Measurements from ENCODE around the gene YARS1.
"Not testable (repeated sequence)": the region's sequence is repeated elsewhere in the genome, so short reads cannot be mapped to it uniquely, and the experiment has no call there.

The YARS1 gene

DNA sequence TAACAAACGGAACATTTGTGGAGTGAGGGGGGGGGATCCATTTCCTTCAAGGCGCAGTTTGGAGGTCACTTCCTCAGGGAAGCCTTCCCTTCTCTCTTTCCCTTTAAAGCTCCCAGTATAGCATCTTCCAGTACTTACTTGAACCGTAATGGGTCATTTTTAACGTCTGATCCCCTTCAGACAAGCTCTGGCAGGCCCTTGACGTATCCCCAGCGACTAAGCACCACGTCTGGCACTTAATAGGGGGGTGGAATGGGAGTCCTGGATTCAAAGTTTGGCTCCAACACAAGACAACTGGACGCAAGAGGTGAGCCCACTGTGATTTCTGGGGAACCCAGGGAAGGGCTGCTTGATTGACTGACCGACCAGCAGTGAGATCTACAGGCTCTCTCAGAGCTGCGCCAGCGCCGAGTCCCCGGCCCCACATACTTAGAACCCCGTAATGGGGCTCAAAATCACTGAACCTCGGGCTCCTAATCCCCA lies 441 bp downstream of the YARS1 start:
- DNase-seq: no peak

DNA sequence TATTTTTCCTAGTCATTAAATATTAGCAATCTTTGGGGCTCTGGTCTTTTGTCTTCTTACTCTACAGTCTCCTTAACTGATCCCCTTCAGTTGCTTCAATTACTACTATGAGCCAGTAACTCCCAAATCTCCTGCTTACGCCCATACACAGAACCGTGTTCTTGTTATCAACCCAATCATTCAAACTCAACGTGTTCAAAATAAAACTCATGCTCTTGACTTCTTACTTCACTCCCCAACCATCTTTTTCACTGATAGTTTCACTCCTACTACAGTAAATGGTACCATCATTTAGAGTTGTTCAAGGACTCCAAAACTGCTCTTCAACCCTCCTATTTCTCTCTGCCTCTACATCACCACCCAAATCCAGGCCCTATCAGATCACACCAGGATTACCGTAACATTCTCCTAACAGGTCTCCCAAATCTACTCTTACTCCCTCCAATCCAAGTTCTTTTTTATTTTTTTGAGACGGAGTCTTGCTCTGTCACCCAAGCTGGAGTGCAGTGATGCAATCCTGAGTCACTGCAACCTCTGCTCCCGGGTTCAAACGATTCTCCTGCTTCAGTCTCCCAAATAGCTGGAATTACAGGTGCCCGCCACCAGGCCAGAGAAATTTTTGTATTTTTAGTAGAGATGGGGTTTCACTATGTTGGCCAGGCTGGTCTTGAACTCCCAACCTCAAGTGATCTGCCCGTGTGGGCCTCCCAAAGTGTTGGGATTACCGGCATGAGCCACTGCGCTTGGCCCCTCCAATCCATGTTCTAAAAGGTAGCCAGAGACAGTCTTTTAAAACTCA lies 3.0 kb downstream of the YARS1 start:
- DNase-seq: no peak

DNA sequence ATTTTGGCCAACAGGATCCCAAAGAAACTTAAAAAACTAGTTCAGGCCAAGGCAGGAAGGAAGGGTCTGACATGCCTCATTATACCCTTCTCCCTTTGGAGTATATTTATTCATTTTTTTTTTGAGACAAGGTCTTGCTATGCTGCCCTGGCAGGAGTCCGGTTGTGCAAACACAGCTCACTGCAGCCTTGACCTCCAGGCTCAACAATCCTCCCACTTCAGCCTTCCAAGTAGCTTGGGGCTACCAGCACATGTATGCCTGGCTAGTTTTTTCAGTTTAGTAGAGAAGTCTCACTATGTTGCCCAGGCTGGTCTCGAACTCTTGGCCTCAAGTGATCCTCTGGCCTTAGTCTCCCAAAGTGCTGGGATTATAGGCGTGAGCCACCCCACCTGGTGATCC lies 5.2 kb downstream of the YARS1 start:
- DNase-seq: no peak

DNA sequence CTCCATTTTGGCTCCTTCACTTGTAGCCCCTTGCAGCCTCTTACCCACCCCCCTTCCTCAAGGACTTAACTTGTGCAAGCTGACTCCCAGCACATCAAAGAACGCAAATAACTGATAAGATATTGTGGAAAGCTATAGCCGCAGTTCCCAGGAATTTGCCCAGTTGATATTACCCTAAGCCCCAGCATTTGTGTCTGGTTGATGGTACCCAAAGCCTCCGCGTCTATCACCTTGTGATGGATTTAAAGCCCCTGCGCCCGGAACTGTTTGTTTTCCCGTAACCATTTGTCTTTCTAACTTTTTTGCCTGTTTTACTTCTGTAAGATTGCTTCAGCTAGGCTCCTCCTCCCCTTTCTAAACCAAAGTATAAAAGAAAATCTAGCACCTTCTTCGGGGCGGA lies 5.9 kb downstream of the YARS1 start:
- DNase-seq: no peak

DNA sequence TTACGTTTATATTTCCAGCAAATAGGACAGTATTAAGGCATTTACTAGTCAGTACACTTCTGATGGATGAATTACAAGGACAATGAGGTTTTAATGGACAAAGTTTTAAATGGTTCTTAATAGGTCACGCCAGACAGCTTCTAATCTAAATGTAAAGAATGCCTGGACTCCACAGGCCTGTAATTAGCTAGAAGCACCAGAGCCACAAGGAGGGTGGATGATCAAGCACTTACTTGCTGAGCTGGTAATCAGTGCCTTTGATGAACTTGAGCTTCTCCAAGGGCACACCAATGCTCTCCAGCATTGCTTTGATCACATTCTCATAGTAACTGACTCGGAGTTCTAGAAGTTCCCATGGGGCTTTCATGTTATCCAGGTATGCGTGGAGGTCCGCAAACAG lies 6.8 kb downstream of the YARS1 start:
- no peak for DNase-seq

DNA sequence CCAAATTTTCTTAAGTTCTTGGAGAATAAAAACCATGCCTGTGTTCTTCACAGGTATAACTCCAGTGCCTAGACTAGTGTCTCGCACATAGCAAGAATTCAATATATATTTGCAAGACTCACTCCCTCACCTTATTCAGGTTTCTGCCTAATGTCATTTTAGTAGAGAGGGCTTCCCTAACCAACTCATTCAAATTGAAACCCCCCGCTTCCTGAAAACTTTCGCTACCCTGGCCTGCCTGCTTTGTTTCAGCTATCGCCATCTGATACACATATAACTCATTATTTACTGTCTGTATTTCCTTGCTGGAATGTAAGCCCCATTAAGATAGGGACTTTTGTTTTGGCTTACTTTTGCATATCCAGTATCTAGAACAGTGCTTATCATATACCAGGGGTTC lies 8.6 kb downstream of the YARS1 start:
- DNase-seq: no peak

DNA sequence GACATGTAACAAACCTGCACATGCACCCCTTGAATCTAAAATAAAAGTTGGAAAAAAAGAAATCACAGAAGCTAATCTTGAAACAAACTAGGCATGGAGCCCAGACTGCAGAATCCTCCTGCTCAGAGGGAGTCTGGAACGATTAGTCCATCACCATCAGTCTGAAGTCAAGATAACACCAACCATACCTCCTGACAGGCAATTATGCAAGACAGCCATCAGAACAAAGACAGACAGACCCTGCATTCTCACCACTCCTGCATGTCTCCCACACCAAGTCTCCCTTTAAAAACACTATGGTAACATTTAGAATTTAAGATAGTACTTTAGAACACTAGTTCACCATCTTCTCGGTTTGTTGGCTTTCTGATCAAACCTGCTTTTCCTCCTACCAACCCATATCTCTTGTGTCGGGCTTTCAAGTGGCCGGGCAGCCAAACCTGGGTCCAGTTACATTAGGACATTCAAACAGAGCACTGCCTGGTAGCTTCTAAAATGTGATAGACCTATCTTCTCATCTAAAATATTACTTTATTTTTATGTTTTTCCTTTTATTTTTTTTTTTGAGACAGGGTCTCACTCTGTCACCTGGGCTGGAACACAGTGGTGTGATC lies 10.1 kb downstream of the YARS1 start:
- no peak for DNase-seq

DNA sequence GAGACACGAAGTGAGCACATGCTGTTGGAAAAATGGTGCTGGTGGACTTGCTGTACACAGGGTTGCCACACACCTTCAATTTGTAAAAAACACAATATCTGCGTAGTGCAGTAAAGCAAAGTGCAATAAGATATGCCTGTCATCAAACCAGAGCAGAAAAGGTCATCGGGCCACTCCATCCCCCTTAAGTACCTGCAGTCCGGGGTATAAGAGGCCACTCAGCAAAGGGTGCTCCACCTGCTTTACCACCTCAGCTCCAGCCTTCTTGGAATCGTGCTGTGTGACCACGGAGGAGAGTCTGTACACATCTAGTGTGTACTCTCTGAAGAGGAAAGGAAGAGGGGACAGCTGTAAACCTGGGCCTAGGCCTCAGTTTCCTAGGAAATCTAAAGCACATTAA lies 10.9 kb downstream of the YARS1 start:
- no peak for DNase-seq

DNA sequence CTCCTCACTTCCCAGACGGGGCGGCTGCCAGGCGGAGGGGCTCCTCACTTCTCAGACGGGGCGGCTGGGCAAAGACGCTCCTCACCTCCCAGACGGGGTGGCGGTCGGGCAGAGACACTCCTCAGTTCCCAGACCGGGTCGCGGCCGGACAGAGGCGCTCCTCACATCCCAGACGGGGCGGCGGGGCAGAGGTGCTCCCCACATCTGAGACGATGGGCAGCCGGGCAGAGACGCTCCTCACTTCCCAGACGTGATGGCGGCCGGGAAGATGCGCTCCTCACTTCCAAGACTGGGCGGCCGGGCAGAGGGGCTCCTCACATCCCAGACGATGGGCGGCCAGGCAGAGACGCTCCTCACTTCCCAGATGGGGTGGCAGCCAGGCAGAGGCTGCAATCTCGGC lies 12.7 kb downstream of the YARS1 start:
- not testable (repeated sequence) for DNase-seq

DNA sequence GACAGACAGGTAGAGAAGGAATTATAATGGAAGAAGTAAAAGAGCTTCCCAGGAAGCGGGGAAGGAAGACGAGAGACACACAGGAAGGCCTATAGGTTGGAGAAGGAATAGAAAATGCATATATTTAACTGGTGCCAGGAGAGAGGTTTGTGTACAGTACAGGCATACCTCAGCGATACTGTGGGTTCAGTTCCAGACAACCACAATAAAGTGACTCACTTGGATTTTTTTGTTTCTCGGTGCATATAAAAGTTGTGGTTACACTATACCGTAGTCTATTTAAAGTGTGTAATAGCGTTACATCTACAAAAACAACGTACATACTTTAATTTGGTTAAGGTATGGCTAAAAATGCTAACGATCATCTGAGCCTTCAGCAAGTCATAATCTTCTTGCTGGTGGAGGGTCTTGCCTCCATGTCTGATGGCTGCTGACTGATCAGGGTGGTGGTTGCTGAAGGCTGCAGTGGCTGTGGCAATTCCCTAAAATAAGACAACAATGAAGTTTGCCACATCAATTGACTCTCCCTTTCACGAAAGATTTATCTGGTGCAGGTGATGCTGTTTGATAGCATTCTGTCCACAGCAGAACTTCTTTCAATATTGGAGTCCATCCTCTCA lies 16.0 kb downstream of the YARS1 start:
- DNase-seq: peak in 2 of 5 experiments; percentile 76 to 84

DNA sequence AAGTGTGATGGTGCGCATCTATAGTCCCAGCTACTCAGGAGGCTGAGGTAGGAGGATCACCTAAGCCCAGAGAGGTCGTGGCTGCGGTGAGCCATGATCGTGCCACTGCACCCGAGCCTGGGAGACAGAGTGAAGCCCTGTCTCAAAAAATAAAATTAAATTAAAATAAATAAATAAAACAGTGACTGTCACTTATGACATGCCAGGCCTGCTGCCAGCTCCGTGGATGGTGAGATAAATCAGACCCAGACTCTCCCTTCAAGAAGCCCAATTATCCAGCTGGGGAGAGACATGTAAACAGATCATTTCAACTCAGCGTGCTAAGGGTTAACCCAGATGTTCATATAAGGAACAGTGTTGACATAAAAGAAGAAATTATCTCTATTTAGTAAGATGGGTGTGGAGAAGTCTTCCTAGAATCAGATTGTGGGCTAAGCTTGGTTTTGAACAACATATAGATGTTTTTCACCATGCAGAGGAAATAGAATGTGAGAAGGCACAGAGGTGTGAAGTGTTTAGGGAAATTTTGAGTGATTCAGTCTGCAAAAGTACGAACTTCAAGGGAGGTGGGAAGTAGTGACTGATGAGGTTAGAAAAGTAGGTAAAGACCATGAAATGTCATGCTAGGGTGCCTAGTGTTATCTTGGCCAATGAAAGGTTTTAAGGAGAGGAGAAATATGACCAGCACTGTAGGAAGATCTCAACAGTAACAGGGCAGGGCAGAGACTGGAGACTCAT lies 18.3 kb downstream of the YARS1 start:
- DNase-seq: peak in 2 of 5 experiments; percentile 78 to 87

DNA sequence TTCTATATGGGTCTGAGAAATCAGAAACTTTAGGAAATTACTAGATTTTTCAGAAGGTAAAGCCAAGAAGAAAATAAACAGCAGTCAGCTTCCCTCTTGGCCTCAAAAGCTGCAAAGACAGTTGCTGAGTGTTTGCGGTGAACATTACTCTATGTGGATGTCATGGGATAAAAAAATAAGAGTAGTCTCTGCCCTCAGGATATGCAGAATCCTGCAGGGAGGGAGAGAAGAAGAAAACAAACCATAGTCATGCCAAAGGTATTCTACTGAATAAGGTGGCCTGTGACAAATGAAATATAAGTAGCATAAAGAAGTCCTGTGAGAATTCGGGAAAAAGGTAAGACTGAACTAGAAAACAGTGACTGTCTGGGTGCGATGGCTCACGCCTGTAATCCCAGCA lies 19.0 kb downstream of the YARS1 start:
- DNase-seq: no peak

DNA sequence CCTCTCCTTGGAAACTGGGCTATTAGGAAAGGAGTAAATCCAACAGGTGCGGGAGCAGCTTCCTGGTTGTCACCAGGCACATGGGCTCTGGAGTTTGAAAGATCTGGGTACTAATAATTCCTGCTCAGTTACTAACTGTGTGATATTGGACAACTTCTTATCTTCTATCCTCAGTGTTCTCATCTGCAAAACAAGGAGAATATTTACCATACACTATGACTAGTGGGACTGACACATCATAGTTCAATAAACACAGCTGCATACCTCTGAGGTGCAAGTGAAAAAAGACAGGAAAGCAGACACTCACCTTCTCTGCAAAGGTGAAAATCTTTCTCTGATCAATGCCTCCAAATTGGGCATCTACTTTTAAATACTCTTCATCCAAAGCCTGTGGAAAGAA lies 19.7 kb downstream of the YARS1 start:
- no peak for DNase-seq

DNA sequence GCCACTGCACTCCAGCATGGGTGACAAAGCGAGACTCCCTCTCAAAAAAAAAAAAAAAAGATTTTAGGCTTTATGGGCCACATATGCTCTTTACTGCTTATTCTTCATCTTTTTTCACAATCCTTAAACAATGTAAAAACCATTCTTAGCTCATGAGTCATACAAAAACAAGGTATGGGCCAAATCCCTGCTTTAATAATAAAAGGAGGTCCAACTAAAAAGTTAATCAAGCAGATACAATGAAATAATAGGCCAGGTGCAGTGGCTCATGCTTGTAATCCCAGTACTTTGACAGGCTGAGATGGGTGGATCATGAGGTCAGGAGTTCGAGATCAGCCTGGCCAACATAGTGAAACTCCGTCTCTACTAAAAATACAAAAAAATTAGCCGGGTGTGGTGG lies 21.4 kb downstream of the YARS1 start:
- not testable (repeated sequence) for DNase-seq

DNA sequence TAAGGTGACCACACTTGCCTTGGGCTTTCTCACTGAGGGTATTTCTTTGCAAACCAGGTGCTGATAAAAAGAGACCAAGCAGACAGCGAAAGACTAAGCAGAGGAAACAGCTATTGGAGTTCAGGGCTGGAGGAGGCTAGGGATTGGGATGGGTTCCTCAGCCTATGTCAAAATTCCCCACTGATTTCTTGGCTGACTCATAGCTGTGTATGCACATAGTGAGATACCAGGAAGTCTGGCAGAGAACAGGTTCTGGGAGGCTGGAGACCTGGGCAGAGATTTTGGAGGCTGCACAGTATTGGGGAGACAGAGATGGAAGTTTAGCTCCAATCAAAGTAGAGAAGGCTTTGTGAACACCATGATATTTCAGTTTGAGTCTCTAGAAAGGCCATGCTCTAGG lies 25.3 kb downstream of the YARS1 start:
- no peak for DNase-seq

DNA sequence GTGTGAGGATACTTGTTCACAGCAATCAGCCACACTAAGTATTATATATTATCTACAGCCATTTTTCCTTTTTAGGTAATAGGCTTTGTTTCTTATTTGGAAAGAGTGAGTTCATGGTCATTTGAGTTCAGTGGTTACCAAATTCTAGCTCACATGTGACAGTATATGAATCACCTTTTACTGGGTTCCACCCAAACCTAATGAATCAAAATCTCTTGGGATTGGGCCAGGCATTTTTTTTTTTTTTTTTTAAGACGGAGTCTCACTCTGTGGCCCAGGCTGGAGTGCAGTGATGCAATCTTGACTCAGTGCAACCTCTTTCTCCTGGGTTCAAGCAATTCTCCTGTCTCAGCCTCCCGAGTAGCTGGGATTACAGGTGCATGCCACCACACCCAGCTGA lies 27.8 kb downstream of the YARS1 start:
- not testable (repeated sequence) for DNase-seq

DNA sequence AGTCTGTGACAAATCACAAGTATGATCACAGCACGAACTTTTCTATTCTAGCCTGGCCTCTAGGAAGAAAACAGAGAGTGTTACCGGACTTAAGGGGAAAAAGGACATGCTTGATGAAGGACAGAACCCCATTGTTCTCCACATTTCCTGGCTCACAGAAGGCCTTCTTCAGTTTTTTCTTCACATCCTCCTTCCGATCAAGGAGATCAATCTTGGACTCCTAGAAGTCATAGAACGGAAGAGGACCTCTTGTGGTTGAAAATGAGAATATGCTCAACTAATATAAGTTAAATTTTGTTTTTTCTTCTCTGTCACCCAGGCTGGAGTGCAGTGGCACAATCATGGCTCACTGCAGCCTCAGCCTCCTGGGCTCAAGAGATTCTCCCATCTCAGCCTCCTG lies 30.3 kb downstream of the YARS1 start:
- peak in 1 of 5 experiments; percentile 42 for DNase-seq

DNA sequence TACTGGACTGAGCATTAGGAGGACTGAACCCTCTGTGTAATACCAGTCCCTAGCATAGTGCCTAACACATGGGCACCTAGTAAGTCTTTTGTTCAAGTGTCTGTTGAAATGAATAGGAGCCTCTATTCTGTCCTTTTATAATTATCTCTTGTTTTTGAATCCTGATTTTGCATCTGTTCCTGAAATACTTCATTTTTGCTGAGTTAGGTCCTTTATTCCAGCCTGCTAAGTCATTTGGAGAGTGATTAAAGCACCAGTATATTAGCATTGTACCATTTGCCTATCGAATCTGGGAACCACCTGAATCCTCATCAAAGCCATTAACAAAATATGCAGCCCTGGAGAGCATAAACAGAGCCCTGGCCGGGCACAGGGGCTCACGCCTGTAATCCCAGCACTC lies 32.3 kb downstream of the YARS1 start:
- DNase-seq: no peak

DNA sequence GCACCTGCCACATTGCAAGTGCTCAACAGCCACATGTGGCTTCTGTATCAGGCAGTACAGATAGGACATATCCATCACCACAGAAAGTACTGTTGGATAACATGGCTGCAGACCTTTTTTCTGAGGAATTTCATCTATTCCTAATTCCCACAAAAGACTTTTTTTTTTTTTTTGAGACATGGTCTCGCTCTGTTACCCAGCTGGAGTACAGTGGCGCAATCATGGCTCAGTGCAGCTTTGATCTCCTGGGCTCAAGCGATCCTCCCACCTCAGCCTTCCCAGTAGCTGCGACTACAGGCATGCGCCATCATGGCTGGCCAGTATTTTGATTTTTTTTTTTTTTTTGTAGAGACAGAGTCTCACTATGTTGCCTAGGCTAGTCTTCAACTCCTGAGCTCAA lies 33.3 kb downstream of the YARS1 start:
- DNase-seq: no peak

DNA sequence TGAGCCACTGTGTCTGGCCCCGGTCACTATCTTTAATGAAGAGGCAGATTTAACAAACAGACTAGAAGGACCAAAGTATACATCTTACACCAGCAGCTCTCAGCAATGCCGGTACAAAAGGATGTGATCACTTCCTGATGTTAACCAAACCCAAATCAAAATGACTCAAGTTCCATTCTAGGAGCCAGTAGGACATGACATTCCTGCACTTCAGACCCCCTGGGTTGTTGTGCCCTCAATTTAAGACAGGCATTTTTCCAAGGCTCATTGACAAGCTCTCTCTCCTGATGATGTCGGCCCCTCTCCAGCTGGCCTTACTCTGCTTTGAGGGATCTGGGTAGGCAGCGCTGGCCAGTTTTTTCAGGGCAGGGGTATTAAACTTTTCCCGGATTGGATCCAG lies 35.1 kb downstream of the YARS1 start:
- no peak for DNase-seq

DNA sequence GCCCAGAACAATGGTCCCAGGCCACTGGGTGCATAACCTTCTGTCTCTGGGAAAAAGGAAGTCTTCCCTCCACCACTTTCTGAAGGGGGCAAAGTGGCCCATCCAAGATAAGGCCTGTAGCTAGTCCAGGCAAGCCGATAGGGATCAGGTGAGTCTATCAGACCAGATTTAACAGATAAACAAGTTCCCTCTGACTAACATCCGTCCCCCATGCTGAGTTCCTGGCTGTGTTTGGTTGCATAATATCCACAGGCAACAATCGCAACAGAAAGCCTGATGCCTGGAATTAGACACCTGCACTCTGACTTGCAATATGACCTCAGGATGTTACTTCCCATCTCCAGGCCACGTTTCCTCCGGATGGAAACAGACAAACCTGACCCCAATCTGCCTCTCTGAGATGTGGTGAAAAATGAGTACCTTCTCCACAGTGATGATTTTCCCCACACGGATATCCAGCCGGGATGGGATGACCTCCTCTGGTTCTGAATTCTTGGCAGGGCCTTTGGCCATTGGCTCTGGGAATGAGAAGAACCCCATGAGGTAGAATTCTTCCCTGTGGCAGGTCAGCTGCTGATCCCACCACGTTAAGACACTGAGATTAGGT lies 36.4 kb downstream of the YARS1 start:
- no peak for DNase-seq

DNA sequence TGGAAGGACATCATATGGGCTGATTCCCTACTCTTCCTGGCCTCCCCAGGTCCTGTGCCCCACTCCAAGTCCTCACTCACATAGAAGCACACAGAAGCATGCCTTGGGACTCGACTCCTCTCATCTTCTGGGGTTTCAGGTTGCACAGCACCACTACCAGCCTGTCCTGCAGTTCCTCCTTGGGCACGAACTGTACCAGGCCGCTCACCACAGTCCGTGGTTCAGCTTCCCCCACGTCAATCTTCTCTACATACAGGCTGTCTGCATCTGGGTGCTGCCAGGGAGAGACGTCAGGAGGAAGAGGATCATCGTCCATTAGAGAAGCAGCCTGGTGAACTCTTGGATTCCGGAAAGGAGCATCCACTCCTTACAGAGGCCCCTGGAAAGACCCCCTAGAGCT lies 37.2 kb downstream of the YARS1 start:
- no peak for DNase-seq

DNA sequence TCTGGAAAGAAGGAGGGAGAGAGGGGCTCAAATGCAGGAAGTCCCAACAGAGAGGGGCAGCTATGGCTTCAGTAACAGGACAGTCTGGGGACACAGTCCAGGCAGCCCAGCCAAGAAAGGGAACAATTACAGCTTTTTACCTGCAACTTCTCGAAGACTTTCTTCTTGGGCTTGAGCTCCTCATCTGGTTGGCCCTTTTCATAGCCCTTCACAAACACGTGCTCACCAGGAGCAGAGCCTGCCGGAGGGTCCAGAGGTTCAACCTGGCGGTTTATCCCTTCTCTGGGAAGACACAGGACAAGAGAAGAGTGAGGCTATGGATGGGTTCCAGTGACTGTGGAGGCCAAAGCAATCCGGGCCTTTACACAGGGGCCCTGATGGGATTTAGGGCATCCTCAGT lies 37.9 kb downstream of the YARS1 start:
- DNase-seq: no peak

Data from T-helper 2 cell (primary cell).